ENCODE measurements around the gene TRIM52. TPM values are rescaled to one million over a fixed set of nuclear protein-coding genes. Genes with fewer than 3 reads are reported as not detected.

Gene TRIM52
- total and polyA plus RNA-seq, 2 of the 13 experiments (the other 11 are each of a cell fraction or from before 2014, with no cell fraction given): 7.2 to 11.6 TPM

DNA sequence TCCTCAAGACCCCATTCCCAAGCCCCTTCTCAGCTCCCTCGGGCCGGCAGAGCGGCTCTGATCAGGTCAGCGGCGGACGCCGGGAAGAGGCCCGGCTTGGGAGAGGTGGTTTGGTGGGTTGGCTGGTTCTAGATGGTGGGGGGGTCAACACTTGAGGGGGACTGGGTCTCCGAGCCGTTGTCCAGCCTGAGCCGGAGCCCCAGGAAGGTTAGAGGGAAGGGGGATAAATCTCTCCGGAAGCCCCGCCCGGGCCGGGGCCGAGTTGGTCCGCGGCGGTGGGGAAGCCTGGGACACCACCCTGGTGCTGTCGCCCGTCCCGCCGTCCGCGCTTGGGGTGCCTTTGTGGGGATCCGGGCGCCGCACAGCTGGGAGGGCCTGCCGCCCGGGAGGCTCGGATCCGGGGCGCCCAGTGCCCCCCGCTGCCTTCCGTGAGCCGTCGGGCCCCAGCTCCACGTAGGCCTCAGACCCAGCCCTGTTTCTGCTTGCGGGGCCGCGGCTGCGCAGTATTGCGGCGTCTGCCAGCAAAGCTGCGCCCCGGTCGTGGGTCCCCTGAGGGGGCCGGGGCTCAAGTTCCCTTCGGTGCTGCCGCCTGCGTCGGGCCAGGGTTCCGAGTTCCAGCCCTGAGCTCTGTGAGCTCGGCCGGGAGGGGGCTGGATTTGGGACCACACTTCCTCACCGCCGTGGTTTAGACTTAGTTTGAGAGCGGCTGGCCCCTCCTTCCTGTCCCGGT lies 542 bp upstream of the TRIM52 start (continued):
- TF ChIP-seq, protein P1, sequence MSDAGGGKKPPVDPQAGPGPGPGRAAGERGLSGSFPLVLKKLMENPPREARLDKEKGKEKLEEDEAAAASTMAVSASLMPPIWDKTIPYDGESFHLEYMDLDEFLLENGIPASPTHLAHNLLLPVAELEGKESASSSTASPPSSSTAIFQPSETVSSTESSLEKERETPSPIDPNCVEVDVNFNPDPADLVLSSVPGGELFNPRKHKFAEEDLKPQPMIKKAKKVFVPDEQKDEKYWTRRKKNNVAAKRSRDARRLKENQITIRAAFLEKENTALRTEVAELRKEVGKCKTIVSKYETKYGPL (CRISPR knock-in tag; IDR thresholded peaks at IDR 0.05): 0 out of 2 replicates have a peak, but pooled peaks have one; percentile 36
- peak; percentile 41; the same call in 1 of the 2 replicates for TF ChIP-seq ZFP41 (CRISPR knock-in tag; IDR thresholded peaks at IDR 0.05; ENCODE audit: borderline replicate concordance)
- TF ChIP-seq, protein P2, sequence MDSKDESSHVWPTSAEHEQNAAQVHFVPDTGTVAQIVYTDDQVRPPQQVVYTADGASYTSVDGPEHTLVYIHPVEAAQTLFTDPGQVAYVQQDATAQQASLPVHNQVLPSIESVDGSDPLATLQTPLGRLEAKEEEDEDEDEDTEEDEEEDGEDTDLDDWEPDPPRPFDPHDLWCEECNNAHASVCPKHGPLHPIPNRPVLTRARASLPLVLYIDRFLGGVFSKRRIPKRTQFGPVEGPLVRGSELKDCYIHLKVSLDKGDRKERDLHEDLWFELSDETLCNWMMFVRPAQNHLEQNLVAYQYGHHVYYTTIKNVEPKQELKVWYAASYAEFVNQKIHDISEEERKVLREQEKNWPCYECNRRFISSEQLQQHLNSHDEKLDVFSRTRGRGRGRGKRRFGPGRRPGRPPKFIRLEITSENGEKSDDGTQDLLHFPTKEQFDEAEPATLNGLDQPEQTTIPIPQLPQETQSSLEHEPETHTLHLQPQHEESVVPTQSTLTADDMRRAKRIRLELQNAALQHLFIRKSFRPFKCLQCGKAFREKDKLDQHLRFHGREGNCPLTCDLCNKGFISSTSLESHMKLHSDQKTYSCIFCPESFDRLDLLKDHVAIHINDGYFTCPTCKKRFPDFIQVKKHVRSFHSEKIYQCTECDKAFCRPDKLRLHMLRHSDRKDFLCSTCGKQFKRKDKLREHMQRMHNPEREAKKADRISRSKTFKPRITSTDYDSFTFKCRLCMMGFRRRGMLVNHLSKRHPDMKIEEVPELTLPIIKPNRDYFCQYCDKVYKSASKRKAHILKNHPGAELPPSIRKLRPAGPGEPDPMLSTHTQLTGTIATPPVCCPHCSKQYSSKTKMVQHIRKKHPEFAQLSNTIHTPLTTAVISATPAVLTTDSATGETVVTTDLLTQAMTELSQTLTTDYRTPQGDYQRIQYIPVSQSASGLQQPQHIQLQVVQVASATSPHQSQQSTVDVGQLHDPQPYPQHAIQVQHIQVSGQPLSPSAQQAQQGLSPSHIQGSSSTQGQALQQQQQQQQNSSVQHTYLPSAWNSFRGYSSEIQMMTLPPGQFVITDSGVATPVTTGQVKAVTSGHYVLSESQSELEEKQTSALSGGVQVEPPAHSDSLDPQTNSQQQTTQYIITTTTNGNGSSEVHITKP (CRISPR knock-in tag; IDR thresholded peaks at IDR 0.05; ENCODE audit: low read depth): no peak
- TF ChIP-seq BHLHE40 (IDR thresholded peaks at IDR 0.05; ENCODE audit: low read length): no peak
- TF ChIP-seq ZNF83 (CRISPR knock-in tag; IDR thresholded peaks at IDR 0.05; ENCODE audit: borderline replicate concordance): no peak
- TF ChIP-seq, protein P3, sequence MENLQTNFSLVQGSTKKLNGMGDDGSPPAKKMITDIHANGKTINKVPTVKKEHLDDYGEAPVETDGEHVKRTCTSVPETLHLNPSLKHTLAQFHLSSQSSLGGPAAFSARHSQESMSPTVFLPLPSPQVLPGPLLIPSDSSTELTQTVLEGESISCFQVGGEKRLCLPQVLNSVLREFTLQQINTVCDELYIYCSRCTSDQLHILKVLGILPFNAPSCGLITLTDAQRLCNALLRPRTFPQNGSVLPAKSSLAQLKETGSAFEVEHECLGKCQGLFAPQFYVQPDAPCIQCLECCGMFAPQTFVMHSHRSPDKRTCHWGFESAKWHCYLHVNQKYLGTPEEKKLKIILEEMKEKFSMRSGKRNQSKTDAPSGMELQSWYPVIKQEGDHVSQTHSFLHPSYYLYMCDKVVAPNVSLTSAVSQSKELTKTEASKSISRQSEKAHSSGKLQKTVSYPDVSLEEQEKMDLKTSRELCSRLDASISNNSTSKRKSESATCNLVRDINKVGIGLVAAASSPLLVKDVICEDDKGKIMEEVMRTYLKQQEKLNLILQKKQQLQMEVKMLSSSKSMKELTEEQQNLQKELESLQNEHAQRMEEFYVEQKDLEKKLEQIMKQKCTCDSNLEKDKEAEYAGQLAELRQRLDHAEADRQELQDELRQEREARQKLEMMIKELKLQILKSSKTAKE (CRISPR knock-in tag; IDR thresholded peaks at IDR 0.05; ENCODE audit: borderline replicate concordance): no peak
- peak; percentile 93 for TF ChIP-seq ZSCAN20 (CRISPR knock-in tag; IDR thresholded peaks at IDR 0.05; ENCODE audit: borderline replicate concordance)
- TF ChIP-seq, protein P4, sequence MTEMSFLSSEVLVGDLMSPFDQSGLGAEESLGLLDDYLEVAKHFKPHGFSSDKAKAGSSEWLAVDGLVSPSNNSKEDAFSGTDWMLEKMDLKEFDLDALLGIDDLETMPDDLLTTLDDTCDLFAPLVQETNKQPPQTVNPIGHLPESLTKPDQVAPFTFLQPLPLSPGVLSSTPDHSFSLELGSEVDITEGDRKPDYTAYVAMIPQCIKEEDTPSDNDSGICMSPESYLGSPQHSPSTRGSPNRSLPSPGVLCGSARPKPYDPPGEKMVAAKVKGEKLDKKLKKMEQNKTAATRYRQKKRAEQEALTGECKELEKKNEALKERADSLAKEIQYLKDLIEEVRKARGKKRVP (CRISPR knock-in tag; IDR thresholded peaks at IDR 0.05): no peak
- 0 out of 4 replicates have a peak, but pooled peaks of 1 of the 2 experiments have one; percentile 18 for TF ChIP-seq KLF16 (CRISPR knock-in tag; IDR thresholded peaks at IDR 0.05)
- TF ChIP-seq KAT7 (CRISPR knock-in tag; IDR thresholded peaks at IDR 0.05; ENCODE audit: borderline replicate concordance): peak; percentile 16; the same call in 1 of the 2 replicates
- TF ChIP-seq TGIF2 (CRISPR knock-in tag; IDR thresholded peaks at IDR 0.05): no peak
- 0 out of 2 replicates have a peak, but pooled peaks have one; percentile 40 for TF ChIP-seq FOXA3 (CRISPR knock-in tag; IDR thresholded peaks at IDR 0.05)
- no peak for TF ChIP-seq MAFK (conservative IDR thresholded peaks at IDR 0.05 in 1 of 2, IDR thresholded peaks at IDR 0.05 in 1 of 2; ENCODE audit: low read length in 2 of 2)
- TF ChIP-seq NR2F6 (IDR thresholded peaks at IDR 0.05): no peak
- TF ChIP-seq NR2F6 (CRISPR knock-in tag; IDR thresholded peaks at IDR 0.05): peak; percentile 30; the same call in 1 of the 2 replicates
- no peak for TF ChIP-seq RFX3 (CRISPR knock-in tag; IDR thresholded peaks at IDR 0.05)
- 0 out of 2 replicates have a peak, but pooled peaks have one; percentile 5 for TF ChIP-seq SOX13 (IDR thresholded peaks at IDR 0.05)
- TF ChIP-seq SOX13 (CRISPR knock-in tag; conservative IDR thresholded peaks at IDR 0.05 in 1 of 2, IDR thresholded peaks at IDR 0.05 in 1 of 2): no peak
- TF ChIP-seq ZNF326 (CRISPR knock-in tag; IDR thresholded peaks at IDR 0.05; ENCODE audit: borderline replicate concordance): no peak
- peak; percentile 94 for TF ChIP-seq ZNF333 (CRISPR knock-in tag; IDR thresholded peaks at IDR 0.05; ENCODE audit: borderline replicate concordance)
- no peak for TF ChIP-seq POGZ (CRISPR knock-in tag; IDR thresholded peaks at IDR 0.05)

Data from HepG2 (cell line).